Neutrophil (primary cell): Measurements from ENCODE around the gene FOXK1.

Experiments
- H3K27ac ChIP-seq: fragments of 200-600 bp; sonication (generic); 2 replicates; pipeline ENCODE4 v1.5.1; 2016; ENCODE audit warnings: mild to moderate bottlenecking, moderate library complexity
- H3K27me3 ChIP-seq: fragments of 200-600 bp; sonication (generic); 2 replicates; pipeline ENCODE4 v1.6.0; 2016; ENCODE audit warnings: mild to moderate bottlenecking
- H3K36me3 ChIP-seq: fragments of 200-600 bp; sonication (generic); 2 replicates; pipeline ENCODE4 v1.5.1; 2017
- H3K4me1 ChIP-seq, 2 experiments: fragments of 200-600 bp in 1 of 2; sonication (generic) in 1 of 2; 1 replicate in 1 of 2; 2 replicates in 1 of 2; pipeline versions ENCODE4 v1.5.1 to v1.6.1; 2013 to 2016; ENCODE audit warnings: low read depth in 1 of 2, low read length in 1 of 2, mild to moderate bottlenecking in 1 of 2, moderate library complexity in 1 of 2; ENCODE audit not compliant: control insufficient read depth in 1 of 2, insufficient read depth in 1 of 2
- H3K4me3 ChIP-seq, 2 experiments: fragments of 200-600 bp in 1 of 2; sonication (generic) in 1 of 2; 1 replicate in 1 of 2; 2 replicates in 1 of 2; pipeline ENCODE4 v1.5.1; 2013 to 2016; ENCODE audit warnings: low read depth in 1 of 2, low read length in 1 of 2, mild to moderate bottlenecking in 1 of 2, moderate library complexity in 1 of 2
- H3K9me3 ChIP-seq: fragments of 200-600 bp; sonication (generic); 2 replicates; pipeline ENCODE4 v1.5.1; 2016
- CTCF ChIP-seq: fragments of 200-600 bp; sonication (generic); IDR thresholded peaks from 2 replicates; pipeline ENCODE4 v1.5.1; 2016; ENCODE audit warnings: antibody characterized with exemption

FOXK1 gene

GRCh38 chr7:4715410-4715776 is 33.3 kb downstream of the FOXK1 start:
- H3K9me3 ChIP-seq: no peaks in the 10 kb centered on the region
- TF ChIP-seq CTCF: no peak
- peak overlapping the region; percentile 84 for H3K27ac ChIP-seq
- no peaks in the 10 kb centered on the region for H3K36me3 ChIP-seq
- H3K27me3 ChIP-seq: no peaks in the 10 kb centered on the region
- peaks cover 51 to 52% of the 10 kb centered on the region in 2 experiments for H3K4me1 ChIP-seq
- H3K4me3 ChIP-seq: peak overlapping the region; percentile 51 to 53

- Histone ChIP-seq H3K36me3 (no peaks in the 10 kb centered on the region), H3K4me1 (peaks cover 49 to 50% of the 10 kb centered on the region in 2 experiments), H3K27ac (peak overlapping the region; percentile 84), H3K27me3 (no peaks in the 10 kb centered on the region), H3K9me3 (no peaks in the 10 kb centered on the region), H3K4me3 (no peak overlapping the region)
- TF ChIP-seq CTCF: no peak
These were observed 35.1 kb downstream of the FOXK1 start for GRCh38 chr7:4716946-4717795.

GRCh38 chr7:4718075-4718474 is 36.0 kb downstream of the FOXK1 start:
- Histone ChIP-seq H3K4me1 (peaks cover 40 to 41% of the 10 kb centered on the region in 2 experiments), H3K27ac (no peak overlapping the region), H3K27me3 (no peaks in the 10 kb centered on the region), H3K9me3 (no peaks in the 10 kb centered on the region), H3K4me3 (no peak overlapping the region), H3K36me3 (no peaks in the 10 kb centered on the region)
- TF ChIP-seq CTCF: no peak

GRCh38 chr7:4720225-4720624 is 38.1 kb downstream of the FOXK1 start:
- Histone ChIP-seq H3K27me3 (no peaks in the 10 kb centered on the region), H3K9me3 (no peaks in the 10 kb centered on the region), H3K27ac (no peak overlapping the region), H3K4me3 (no peak overlapping the region), H3K4me1 (peaks cover 28 to 31% of the 10 kb centered on the region in 2 experiments), H3K36me3 (no peaks in the 10 kb centered on the region)
- TF ChIP-seq CTCF: no peak

GRCh38 chr7:4722308-4722707 is 40.2 kb downstream of the FOXK1 start:
- Histone ChIP-seq H3K4me3 (no peak overlapping the region), H3K9me3 (no peaks in the 10 kb centered on the region), H3K4me1 (peaks cover 26 to 32% of the 10 kb centered on the region in 2 experiments), H3K27ac (no peak overlapping the region), H3K36me3 (no peaks in the 10 kb centered on the region), H3K27me3 (no peaks in the 10 kb centered on the region)
- TF ChIP-seq CTCF: no peak
